ENCODE data around the gene PMM2. TPM values are rescaled to one million over a fixed set of nuclear protein-coding genes. Genes with fewer than 3 reads are reported as not detected.

Gene PMM2
- total RNA-seq, 6 experiments from 2014 or later: 18.6 to 47.8 (median 39.0) TPM

- H3K4me3 ChIP-seq: peak overlapping the region; percentile 29 to 52 (median 40)
Observed at GRCh38 chr16:8859913-8860881, 62.6 kb downstream of the PMM2 start.

GRCh38 chr16:8861563-8862308 is 64.1 kb downstream of the PMM2 start:
- peaks cover 0 to 68% (median 33%) of the 10 kb centered on the region in 4 donors for H3K4me1 ChIP-seq
- 41% methylated on average over 7 of the region's 14 CpGs for WGBS (ENCODE audit: insufficient coverage, low coverage, low lambda C conversion rate, missing lambda C conversion rate)
- H3K4me3 ChIP-seq: peak overlapping the region; percentile 29 to 52 (median 40)
- H3K9me3 ChIP-seq: no peaks in the 10 kb centered on the region
- H3K27me3 ChIP-seq: no peaks in the 10 kb centered on the region
- peaks cover 0 to 10% (median 0%) of the 10 kb centered on the region in 4 donors for H3K36me3 ChIP-seq
- DNase-seq: peak; percentile 74 to 83 (median 77)
- peak; percentile 39 to 55 (median 44) for ATAC-seq
- H3K27ac ChIP-seq: peak overlapping the region; percentile 76 to 89 (median 85)
- TF ChIP-seq POLR2A (IDR thresholded peaks at IDR 0.05): no peak
- intact Hi-C loops (cut with DNase I): loop anchor here in 1 of 2 donors (10.0 kb wide), 1 partner anchor 57 kb away; no protein-coding TSS in a partner anchor

More at GRCh38 chr16:8859913-8860881, 62.6 kb downstream of the PMM2 start:
- no peaks in the 10 kb centered on the region for H3K9me3 ChIP-seq
- TF ChIP-seq CTCF (IDR thresholded peaks at IDR 0.05): no peak
- peak; percentile 22 for TF ChIP-seq POLR2A (IDR thresholded peaks at IDR 0.05)
- ATAC-seq (peak; percentile 21 to 40 (median 24)), DNase-seq (peak; percentile 65 to 83 (median 76))
- WGBS (ENCODE audit: insufficient coverage, low coverage, low lambda C conversion rate, missing lambda C conversion rate): 16% methylated on average over 15 of the region's 25 CpGs
- no peaks in the 10 kb centered on the region for H3K27me3 ChIP-seq
- intact Hi-C loops (cut with DNase I): loop anchor here in 1 of 2 donors (10.0 kb wide), 1 partner anchor 55 kb away; no protein-coding TSS in a partner anchor
- peak overlapping the region; percentile 57 to 89 (median 85) for H3K27ac ChIP-seq
- peaks cover 0 to 57% (median 24%) of the 10 kb centered on the region in 4 donors for H3K4me1 ChIP-seq
- peaks cover 0 to 10% (median 5%) of the 10 kb centered on the region in 4 donors for H3K36me3 ChIP-seq

GRCh38 chr16:8862309-8863130 is 64.9 kb downstream of the PMM2 start:
- H3K9me3 ChIP-seq: no peaks in the 10 kb centered on the region
- no peak for TF ChIP-seq POLR2A (IDR thresholded peaks at IDR 0.05)
- TF ChIP-seq CTCF (IDR thresholded peaks at IDR 0.05): no peak
- H3K36me3 ChIP-seq: peaks cover 0 to 10% (median 0%) of the 10 kb centered on the region in 4 donors
- intact Hi-C loops (cut with DNase I): loop anchor here in 1 of 2 donors (10.0 kb wide), 1 partner anchor 58 kb away; no protein-coding TSS in a partner anchor
- no peaks in the 10 kb centered on the region for H3K27me3 ChIP-seq
- H3K4me3 ChIP-seq: peak overlapping the region in 2 of 3 donors; percentile 40 to 52
- DNase-seq (peak in 1 of 3 donors; percentile 31), ATAC-seq (no peak)
- H3K4me1 ChIP-seq: peaks cover 0 to 68% (median 34%) of the 10 kb centered on the region in 4 donors
- H3K27ac ChIP-seq: peak overlapping the region; percentile 76 to 89 (median 85)
- WGBS (ENCODE audit: insufficient coverage, low coverage, low lambda C conversion rate, missing lambda C conversion rate): 62% methylated on average over 14 of the region's 14 CpGs

GRCh38 chr16:8863594-8864424 is 66.2 kb downstream of the PMM2 start:
- peak in 2 of 4 donors; percentile 22 to 30 for TF ChIP-seq CTCF (IDR thresholded peaks at IDR 0.05)
- TF ChIP-seq POLR2A (IDR thresholded peaks at IDR 0.05): peak; percentile 14
- no peaks in the 10 kb centered on the region for H3K9me3 ChIP-seq
- DNase-seq: peak; percentile 92 to 98 (median 97)
- 18% methylated on average over 5 of the region's 17 CpGs for WGBS (ENCODE audit: insufficient coverage, low coverage, low lambda C conversion rate, missing lambda C conversion rate)
- intact Hi-C loops (cut with DNase I): loop anchor here in 1 of 2 donors (10.0 kb wide), 1 partner anchor 59 kb away; no protein-coding TSS in a partner anchor
- H3K27ac ChIP-seq: peak overlapping the region; percentile 75 to 89 (median 76)
- no peaks in the 10 kb centered on the region for H3K27me3 ChIP-seq
- H3K4me1 ChIP-seq: peaks cover 0 to 68% (median 34%) of the 10 kb centered on the region in 4 donors
- no peaks in the 10 kb centered on the region for H3K36me3 ChIP-seq
- peak; percentile 59 to 82 (median 72) for ATAC-seq
- peak overlapping the region in 1 of 3 donors; percentile 25 for H3K4me3 ChIP-seq
